Measurements from ENCODE around the gene C8A. TPM values are rescaled to one million over a fixed set of nuclear protein-coding genes. Genes with fewer than 3 reads are reported as not detected.

C8A gene
- total RNA-seq, 1 experiment from 2014 or later: not detected

- intact Hi-C loops (cut with micrococcal nuclease; ENCODE audit: unreplicated experiment): no loop called here
- Mint-ChIP-seq H3K36me3 (ENCODE audit: insufficient read depth, unreplicated experiment) (no peaks in the 10 kb centered on the region), H3K27ac (ENCODE audit: unreplicated experiment) (no peak overlapping the region), H3K27me3 (ENCODE audit: unreplicated experiment) (no peaks in the 10 kb centered on the region), H3K4me1 (ENCODE audit: low read depth, unreplicated experiment) (no peaks in the 10 kb centered on the region), H3K4me3 (ENCODE audit: low read depth, unreplicated experiment) (no peak overlapping the region), H3K9me3 (ENCODE audit: low read depth, unreplicated experiment) (peaks cover 8% of the 10 kb centered on the region)
- CTCF ChIA-PET: no interaction called here
- no peak for DNase-seq
- no TSS peak for BruUV-seq (replicated peaks)
- TF ChIP-seq CTCF (IDR thresholded peaks at IDR 0.05; ENCODE audit: unreplicated experiment): no peak
These were observed 49.2 kb downstream of the C8A start for GRCh38 chr1:56903778-56904177.

- TF ChIP-seq CTCF (IDR thresholded peaks at IDR 0.05; ENCODE audit: unreplicated experiment): no peak
- intact Hi-C loops (cut with micrococcal nuclease; ENCODE audit: unreplicated experiment): no loop called here
- H3K36me3 Mint-ChIP-seq (ENCODE audit: insufficient read depth, unreplicated experiment): no peaks in the 10 kb centered on the region
- peaks cover 8% of the 10 kb centered on the region for H3K9me3 Mint-ChIP-seq (ENCODE audit: low read depth, unreplicated experiment)
- no peak for DNase-seq
- no peaks in the 10 kb centered on the region for H3K4me1 Mint-ChIP-seq (ENCODE audit: low read depth, unreplicated experiment)
- H3K27ac Mint-ChIP-seq (ENCODE audit: unreplicated experiment): no peak overlapping the region
- BruUV-seq (replicated peaks): no TSS peak
- no peaks in the 10 kb centered on the region for H3K27me3 Mint-ChIP-seq (ENCODE audit: unreplicated experiment)
- H3K4me3 Mint-ChIP-seq (ENCODE audit: low read depth, unreplicated experiment): no peak overlapping the region
- CTCF ChIA-PET: no interaction called here
These were observed 50.2 kb downstream of the C8A start for GRCh38 chr1:56904663-56905397.

GRCh38 chr1:56905667-56906066 is 51.1 kb downstream of the C8A start:
- CTCF ChIA-PET: no interaction called here
- Mint-ChIP-seq H3K27ac (ENCODE audit: unreplicated experiment) (no peak overlapping the region), H3K4me3 (ENCODE audit: low read depth, unreplicated experiment) (no peak overlapping the region), H3K27me3 (ENCODE audit: unreplicated experiment) (no peaks in the 10 kb centered on the region), H3K4me1 (ENCODE audit: low read depth, unreplicated experiment) (no peaks in the 10 kb centered on the region), H3K9me3 (ENCODE audit: low read depth, unreplicated experiment) (peaks cover 8% of the 10 kb centered on the region), H3K36me3 (ENCODE audit: insufficient read depth, unreplicated experiment) (no peaks in the 10 kb centered on the region)
- no TSS peak for BruUV-seq (replicated peaks)
- intact Hi-C loops (cut with micrococcal nuclease; ENCODE audit: unreplicated experiment): no loop called here
- TF ChIP-seq CTCF (IDR thresholded peaks at IDR 0.05; ENCODE audit: unreplicated experiment): no peak
- DNase-seq: no peak

- peaks cover 10% of the 10 kb centered on the region for H3K9me3 Mint-ChIP-seq (ENCODE audit: low read depth, unreplicated experiment)
- no peaks in the 10 kb centered on the region for H3K36me3 Mint-ChIP-seq (ENCODE audit: insufficient read depth, unreplicated experiment)
- no peak for TF ChIP-seq CTCF (IDR thresholded peaks at IDR 0.05; ENCODE audit: unreplicated experiment)
- no peak overlapping the region for H3K27ac Mint-ChIP-seq (ENCODE audit: unreplicated experiment)
- DNase-seq: no peak
- CTCF ChIA-PET: no interaction called here
- intact Hi-C loops (cut with micrococcal nuclease; ENCODE audit: unreplicated experiment): no loop called here
- no TSS peak for BruUV-seq (replicated peaks)
- no peak overlapping the region for H3K4me3 Mint-ChIP-seq (ENCODE audit: low read depth, unreplicated experiment)
- peaks cover 8% of the 10 kb centered on the region for H3K27me3 Mint-ChIP-seq (ENCODE audit: unreplicated experiment)
- H3K4me1 Mint-ChIP-seq (ENCODE audit: low read depth, unreplicated experiment): no peaks in the 10 kb centered on the region
These were observed 54.1 kb downstream of the C8A start for GRCh38 chr1:56908619-56909221.
